ENCODE results near the gene COX14. TPM values are rescaled to one million over a fixed set of nuclear protein-coding genes. Genes with fewer than 3 reads are reported as not detected.

The COX14 gene
- total RNA-seq = 45.6 and 65.3 TPM in 2 replicates

DNA sequence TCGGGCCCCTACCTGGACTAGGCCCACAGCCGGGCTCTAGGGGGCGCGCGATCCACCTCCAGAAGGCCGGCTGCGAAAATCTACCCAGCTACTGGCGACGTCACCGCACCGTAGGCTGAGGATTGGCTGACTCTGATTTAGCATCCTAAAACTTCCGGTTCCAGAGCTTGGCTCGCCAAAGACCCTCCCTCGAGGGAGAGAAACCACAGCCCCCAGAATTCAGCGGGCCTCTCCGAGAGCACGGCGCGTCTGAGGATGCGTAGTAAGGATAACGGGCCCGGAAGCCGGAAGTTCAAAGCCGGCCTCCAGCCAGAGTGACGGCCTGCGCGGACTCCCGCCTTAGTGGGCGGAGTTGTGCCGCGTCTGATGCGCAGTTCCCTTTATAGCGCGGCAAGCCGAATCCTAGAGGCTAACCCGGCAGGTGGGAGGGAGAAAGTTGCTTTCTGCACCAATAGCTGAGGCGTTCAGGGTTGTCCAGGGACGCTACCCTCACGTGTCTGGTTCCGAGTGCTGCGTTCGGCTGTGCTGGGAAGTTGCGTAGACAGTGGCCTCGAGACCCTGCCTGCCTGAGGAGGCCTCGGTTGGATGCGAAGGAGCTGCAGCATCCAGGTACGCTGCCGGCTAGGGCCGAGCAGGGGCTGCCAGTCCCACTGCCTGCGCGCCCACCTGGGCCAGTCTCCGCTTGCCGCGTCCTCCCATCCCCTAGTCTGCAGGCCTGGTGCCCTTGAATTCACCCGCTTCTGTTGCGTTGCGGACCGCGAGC lies at the start of gene COX14:
Gene COX14, plus strand, starts transcription at position 544 of the 763 bp plus-strand sequence. CDS start 7,808 bp downstream, outside the sequence.

GRCh38 chr12:50084775-50085614 lies 27.0 kb upstream of the COX14 start, which contains the start of gene SMARCD1:
Gene SMARCD1, plus strand, starts transcription at chr12:50085342. Its CDS starts 28 bp downstream, at chr12:50085370.

DNA sequence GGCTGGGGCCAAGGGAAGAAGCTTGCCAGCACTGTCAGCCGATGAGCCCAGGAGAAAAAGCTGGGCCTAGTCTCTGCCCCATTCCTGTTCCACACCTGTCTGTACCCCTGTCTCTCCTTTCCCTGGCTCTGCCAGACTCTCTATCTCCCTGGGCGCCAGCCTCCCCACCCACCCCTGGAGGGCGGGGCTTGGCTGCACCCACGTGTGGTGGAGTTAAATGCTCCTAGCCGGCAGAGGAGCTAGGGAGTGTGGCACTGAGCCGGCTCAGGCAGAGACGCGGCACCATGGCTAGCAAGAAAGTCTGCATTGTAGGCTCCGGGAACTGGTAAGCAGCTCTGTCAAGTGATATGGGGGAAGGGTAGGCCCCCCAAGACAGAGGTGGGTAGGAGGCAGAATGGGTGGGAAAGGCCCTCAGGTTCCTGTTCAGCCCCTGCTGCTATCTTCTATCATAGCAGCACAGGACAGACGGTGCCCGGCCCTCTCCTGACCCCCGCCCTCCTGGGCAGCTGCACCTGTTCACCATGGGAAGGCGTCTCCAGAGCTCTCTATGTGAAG lies 8.2 kb upstream of the COX14 start, which contains the start of gene GPD1:
Gene GPD1, plus strand, starts transcription at position 242 of the 555 bp plus-strand sequence. Its CDS starts 43 bp downstream, at position 285.

GRCh38 chr12:50167049-50167828 lies 55.2 kb downstream of the COX14 start, which contains the start of gene CERS5:
Gene CERS5, minus strand, starts transcription at chr12:50167369. Its CDS starts 72 bp downstream, at chr12:50167297.

Other genes with a start within 250 kb of the COX14 start
- 0.81 and 2.0 TPM in 2 replicates for gene FAIM2, start 208.3 kb upstream of the COX14 start, total RNA-seq
- gene AQP2, start 161.5 kb upstream of the COX14 start, total RNA-seq = not detected in 2 replicates
- 0.19 and 0.26 TPM in 2 replicates for gene AQP5, start 150.4 kb upstream of the COX14 start, total RNA-seq
- gene AQP6, start 139.3 kb upstream of the COX14 start, total RNA-seq = 0.12 and 0.13 TPM in 2 replicates
- 58.3 and 78.9 TPM in 2 replicates for gene RACGAP1, start 86.7 kb upstream of the COX14 start, total RNA-seq
- 1.3 and 1.4 TPM in 2 replicates for gene ASIC1, start 54.6 kb upstream of the COX14 start, total RNA-seq
- 21.8 and 27.8 TPM in 2 replicates for gene SMARCD1, start 26.9 kb upstream of the COX14 start, total RNA-seq
- 0.13 and 0.44 TPM in 2 replicates for gene GPD1, start 8.2 kb upstream of the COX14 start, total RNA-seq
- gene CERS5, start 55.1 kb downstream of the COX14 start, total RNA-seq = 44.8 and 52.8 TPM in 2 replicates
- gene LIMA1, start 171.3 kb downstream of the COX14 start, total RNA-seq = 89.8 and 116 TPM in 2 replicates

Measured in aortic smooth muscle cell (primary cell).